ENCODE data around the gene SAXO1.

- no peak for TF ChIP-seq EP300 (IDR thresholded peaks at IDR 0.05)
- TF ChIP-seq, protein P1, sequence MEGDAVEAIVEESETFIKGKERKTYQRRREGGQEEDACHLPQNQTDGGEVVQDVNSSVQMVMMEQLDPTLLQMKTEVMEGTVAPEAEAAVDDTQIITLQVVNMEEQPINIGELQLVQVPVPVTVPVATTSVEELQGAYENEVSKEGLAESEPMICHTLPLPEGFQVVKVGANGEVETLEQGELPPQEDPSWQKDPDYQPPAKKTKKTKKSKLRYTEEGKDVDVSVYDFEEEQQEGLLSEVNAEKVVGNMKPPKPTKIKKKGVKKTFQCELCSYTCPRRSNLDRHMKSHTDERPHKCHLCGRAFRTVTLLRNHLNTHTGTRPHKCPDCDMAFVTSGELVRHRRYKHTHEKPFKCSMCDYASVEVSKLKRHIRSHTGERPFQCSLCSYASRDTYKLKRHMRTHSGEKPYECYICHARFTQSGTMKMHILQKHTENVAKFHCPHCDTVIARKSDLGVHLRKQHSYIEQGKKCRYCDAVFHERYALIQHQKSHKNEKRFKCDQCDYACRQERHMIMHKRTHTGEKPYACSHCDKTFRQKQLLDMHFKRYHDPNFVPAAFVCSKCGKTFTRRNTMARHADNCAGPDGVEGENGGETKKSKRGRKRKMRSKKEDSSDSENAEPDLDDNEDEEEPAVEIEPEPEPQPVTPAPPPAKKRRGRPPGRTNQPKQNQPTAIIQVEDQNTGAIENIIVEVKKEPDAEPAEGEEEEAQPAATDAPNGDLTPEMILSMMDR (IDR thresholded peaks at IDR 0.05), result no peak
Measured at GRCh38 chr9:18976221-18976708, 56.7 kb downstream of the SAXO1 start.

All from gastroesophageal sphincter (tissue), 3 donors.